Measurements from ENCODE around the gene PRIMPOL.

GRCh38 chr4:184675821-184676492 is 26.4 kb downstream of the PRIMPOL start:
- TF ChIP-seq TAF1 (IDR thresholded peaks at IDR 0.05; ENCODE audit: low read depth, low read length) (no peak), POLR2AphosphoS5 (IDR thresholded peaks at IDR 0.05; ENCODE audit: low read depth, low read length) (no peak), POLR2A (IDR thresholded peaks at IDR 0.05; ENCODE audit: low read depth, low read length) (no peak), POU2F2 (IDR thresholded peaks at IDR 0.05; ENCODE audit: low read depth, low read length) (no peak), PAX5 (IDR thresholded peaks at IDR 0.05; ENCODE audit: insufficient read depth, low read length, severe bottlenecking) (no peak), SPI1 (IDR thresholded peaks at IDR 0.05; ENCODE audit: low read depth, low read length) (no peak)
